Activated CD8-positive, alpha-beta memory T cell treated with anti-CD3 and anti-CD28 coated beads, Interleukin-2, amount 50 U/mL, for 24 hours (primary cell): Measurements from ENCODE around the gene ALDH3B1.

ENCODE experiments used
- DNase-seq: peaks from one replicate; pipeline ENCODE4 v3.0.0-alpha.2; 2020; ENCODE audit errors: extremely low read depth

ALDH3B1 gene

DNA sequence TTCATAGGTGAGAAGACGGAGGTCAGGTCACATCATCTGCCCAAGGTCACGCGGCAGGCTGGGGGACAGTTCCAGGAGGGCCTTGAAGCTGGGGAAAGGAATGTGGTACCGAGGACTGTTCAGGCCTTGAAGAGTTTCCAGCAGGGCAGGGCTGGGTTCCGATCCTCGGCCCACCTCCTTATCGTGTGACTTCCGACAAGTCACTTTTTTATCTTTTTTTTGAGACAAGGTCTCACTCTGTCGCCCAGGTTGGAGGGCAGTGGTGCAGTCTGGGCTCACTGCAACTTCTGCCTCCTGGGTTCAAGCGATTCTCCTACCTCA lies 21.0 kb downstream of the ALDH3B1 start:
- DNase-seq: no peak

DNA sequence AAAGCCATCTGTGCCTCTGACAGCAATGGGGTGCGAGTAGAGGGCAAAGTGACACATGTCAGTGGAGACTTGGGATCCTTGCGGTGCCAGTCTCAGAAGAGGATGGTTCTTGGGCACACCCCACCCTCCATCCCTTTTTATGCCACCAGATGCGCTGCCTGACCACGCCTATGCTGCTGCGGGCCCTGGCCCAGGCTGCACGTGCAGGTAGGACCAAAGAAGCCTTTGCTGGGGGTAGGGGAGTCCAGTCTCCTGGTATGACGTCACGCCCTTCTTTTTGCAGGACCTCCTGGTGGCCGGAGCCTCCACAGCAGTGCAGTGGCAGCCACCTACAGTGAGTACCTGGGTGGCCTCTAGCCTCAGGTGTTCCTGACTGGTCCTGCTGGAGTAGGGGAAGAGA lies 21.9 kb downstream of the ALDH3B1 start:
- no peak for DNase-seq

DNA sequence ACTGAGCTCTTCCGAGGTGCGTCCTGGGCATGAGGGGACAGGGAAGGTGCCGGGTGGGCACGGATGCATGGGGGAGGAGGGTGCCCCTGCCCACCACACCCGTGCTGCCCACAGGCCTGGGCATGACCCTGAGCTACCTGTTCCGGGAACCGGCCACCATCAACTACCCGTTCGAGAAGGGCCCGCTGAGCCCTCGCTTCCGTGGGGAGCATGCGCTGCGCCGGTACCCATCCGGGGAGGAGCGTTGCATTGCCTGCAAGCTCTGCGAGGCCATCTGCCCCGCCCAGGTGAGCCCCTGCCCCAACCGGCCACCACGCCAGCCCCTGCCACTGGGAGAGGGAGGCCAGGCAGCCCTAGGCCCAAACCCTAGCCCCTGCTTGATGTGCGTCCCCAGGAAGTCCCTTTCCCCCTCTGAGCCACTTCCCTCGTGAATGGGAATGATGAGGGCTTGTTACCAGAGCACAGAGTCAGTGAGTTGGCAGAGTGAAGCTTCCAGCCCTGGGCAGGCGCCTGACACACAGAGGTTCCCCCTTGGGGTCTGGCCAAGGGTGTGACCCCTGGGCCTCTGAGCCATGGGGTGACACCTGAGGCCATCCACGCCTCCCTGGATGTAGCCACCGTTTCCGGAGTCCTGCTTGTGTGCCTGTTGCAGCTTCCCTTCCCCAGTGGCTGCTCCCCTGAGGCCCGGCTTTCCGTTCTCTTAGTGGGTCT lies 23.0 kb downstream of the ALDH3B1 start:
- no peak for DNase-seq

DNA sequence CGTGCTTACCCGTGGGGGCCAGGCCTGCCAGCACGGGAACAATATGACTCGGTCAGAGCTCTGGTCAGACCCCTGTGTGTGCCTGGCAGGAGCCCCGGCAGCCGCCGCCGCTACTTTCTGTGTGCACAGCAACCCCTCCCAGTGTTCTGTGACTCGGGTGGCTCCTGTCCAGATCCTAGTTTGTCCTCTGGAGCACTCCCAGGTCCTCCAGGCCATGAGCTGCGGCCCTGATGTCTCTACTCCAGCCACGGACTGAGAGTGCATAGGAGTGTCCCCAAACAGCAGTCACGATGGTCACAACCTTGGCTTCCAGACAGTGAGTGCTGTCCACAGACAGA lies 23.6 kb downstream of the ALDH3B1 start:
- DNase-seq: no peak

DNA sequence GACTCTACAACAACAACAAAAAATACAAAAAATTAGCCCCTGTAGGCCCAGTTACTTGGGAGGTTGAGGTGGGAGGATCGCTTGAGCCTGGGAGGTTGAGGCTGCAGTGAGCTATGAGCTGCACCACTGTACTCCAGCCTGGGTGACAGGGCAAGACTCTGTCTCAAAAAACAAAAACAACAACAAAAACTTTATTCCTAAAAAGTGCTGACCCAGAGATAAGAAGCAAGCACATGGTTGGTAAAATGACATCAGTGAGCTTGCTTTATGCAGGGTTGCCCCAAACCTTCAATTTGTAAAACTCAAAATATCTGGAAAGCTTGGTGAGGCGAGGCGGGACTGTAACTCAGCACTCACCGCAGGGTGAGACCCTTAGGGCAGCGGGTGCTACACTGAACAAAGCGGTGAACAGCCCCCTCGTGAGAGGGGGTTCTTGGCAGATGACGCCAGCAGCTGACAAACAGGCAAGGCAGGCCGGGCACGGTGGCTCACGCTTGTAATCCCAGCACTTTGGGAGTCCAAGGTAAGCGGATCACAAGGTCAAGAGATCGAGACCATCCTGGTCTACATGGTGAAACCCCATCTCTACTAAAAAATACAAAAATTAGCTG lies 25.2 kb downstream of the ALDH3B1 start:
- DNase-seq: no peak

DNA sequence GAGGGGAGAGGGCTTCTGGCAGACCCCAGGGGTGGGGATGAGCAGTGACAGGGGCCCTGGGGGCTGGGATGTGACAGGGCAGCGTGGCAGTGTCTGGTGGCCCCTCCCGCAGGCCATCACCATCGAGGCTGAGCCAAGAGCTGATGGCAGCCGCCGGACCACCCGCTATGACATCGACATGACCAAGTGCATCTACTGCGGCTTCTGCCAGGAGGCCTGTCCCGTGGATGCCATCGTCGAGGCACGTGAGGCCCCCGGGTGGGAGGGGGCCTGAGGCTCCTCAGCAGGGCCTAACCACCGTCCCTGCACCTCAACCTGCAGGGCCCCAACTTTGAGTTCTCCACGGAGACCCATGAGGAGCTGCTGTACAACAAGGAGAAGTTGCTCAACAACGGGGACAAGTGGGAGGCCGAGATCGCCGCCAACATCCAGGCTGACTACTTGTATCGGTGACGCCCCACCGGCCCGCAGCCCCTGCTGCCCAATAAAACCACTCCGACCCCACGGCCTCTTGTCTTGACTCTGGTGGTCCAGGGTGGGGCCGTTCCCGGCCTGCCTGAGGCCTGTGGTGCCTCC lies 26.1 kb downstream of the ALDH3B1 start:
- DNase-seq: no peak

- DNase-seq: no peak
Observed at GRCh38 chr11:68036717-68037239, 26.7 kb downstream of the ALDH3B1 start.

DNA sequence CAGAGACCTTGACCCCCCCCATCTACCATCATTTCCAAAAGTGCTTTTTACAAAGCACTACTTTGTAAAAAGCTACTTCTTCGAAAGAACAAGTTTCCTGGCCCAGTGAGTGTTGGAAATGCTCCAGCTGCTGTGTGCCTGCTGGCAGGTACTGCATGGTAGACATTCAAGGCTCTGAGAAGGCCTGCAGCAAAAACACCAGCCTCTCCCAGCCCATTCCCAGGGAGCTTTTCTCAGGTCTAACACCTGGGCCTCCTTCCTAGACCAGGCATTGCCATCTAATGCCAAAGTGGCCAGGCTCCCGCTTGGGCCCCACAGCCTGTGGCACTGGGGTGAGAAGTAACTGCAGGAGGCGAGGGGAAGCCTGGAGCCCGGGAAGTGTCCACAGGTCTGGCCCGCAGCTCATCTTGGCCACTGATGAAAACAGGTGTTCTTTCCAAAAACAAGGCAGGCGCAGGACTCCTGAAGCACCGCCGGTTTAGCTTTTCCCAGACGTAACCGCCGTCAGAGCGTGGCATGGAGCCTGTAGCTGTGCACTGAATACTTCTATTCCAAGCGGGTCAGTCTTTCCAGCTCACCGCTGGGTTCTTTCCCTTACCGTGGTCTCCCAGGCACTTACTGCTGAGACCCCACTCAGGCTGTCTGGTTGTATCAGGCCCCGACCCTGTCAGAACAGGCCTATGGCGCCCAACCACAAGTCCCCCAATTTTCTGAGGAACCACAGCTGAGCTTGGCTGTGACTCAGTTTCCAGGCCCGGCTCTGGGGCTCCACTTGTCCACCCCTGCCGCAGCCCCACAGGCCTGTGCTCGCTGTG lies 27.5 kb downstream of the ALDH3B1 start:
- DNase-seq: no peak

GRCh38 chr11:68038226-68038717 lies 28.1 kb downstream of the ALDH3B1 start:
- DNase-seq: no peak

- DNase-seq: no peak
Observed at GRCh38 chr11:68038718-68039525, 28.8 kb downstream of the ALDH3B1 start, which contains the start of gene TCIRG1. Gene TCIRG1 (plus strand): TSS chr11:68039025. CDS start chr11:68041272, 2,247 bp downstream.

DNA sequence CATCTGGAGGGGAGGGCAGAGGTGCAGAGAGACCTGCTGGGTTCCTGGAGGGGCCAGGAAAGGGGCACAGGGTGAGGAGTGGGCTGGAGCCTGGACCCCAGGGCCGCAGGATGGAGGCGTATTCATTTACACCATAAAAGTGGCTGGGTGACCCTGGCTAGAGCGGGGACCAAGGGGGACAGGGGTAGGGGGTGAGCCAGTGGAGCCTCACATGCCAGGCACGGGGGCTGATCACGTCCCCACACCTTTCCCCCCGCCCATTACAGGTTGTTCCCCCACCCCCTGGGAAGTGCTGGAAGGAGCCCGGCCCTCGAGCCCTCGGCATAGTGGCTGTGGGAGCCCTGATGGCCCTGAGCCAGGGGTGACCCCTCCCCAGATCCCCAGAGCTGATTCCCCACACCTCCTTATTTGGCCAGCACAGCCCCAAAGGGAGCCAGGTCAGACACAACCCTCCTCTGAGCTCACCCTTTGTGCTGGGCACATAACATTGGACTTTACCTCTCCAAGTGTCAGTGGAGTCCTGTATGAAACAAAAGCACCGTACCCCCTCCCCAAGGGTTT lies 29.5 kb downstream of the ALDH3B1 start:
- DNase-seq: no peak

DNA sequence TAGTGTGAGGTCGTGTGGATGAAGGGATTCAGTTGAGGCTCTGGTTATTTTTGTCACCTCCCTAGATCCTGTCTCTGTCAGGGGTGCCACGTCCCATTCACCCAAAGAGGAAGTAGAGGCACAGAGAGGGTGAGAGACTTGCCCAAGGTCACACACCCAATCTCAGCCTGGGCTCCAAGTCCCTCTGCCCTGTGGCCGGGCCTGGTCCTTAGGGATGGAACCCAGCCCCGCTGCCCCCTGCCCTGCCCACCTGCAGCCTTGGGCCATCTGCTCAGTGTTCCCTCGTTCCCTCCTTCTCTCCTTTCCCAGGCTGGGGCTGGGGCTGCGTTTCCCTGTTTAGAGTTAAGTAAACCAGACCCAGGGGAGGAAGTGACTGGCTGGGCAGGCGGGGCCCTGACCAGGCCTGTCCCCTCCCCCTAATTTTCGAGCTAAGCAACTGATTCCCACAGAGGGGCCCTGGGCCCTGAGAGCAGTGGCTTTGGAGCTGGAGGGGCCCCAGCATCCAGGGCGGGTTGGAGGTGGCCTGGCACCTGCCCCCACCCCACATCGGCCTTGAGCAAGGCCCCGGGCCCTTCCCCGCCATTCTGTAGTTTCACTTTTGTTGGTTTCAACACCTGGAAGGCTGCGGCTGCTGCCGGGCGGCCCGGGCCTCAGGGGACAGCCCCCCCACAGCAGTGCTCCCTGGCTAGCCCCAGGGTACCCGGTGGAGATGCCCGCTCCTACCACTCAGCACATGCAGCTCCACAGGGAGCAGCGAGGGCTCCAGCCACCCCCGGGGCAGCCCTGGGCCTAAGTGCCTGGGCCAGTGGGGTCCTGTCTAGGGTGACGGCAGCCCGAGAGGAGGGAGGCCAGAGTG lies 30.2 kb downstream of the ALDH3B1 start:
- DNase-seq: no peak

GRCh38 chr11:68040957-68041591 lies 30.9 kb downstream of the ALDH3B1 start:
- DNase-seq: no peak

GRCh38 chr11:68041617-68042218 lies 31.6 kb downstream of the ALDH3B1 start:
- no peak for DNase-seq

DNA sequence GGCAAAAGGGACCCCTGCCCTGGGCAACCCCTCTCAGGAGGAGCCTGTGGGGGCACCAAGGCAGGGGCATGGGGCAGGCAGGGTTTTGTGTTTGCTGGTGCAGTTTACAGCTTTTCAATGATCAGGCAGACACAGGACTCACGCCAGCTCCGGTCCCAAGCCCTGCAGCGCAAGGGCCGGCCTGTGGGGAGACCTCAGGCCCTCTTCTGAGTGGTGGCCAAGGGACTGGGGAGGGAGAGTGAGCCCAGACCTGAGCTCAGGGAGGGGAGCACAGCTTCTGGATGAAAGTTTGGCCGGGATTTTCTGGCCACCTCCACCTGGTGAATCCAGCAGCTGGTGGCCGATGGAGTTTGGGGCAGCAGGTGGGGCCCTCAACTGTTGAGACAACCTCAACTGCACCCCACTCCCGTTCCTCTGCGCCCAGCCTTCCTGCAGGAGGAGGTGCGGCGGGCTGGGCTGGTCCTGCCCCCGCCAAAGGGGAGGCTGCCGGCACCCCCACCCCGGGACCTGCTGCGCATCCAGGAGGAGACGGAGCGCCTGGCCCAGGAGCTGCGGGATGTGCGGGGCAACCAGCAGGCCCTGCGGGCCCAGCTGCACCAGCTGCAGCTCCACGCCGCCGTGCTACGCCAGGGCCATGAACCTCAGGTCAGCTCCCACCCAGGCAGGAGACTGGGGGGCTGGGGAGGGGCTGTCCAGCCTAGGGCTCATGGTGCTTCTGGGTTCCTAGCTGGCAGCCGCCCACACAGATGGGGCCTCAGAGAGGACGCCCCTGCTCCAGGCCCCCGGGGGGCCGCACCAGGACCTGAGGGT lies 32.3 kb downstream of the ALDH3B1 start:
- no peak for DNase-seq

DNA sequence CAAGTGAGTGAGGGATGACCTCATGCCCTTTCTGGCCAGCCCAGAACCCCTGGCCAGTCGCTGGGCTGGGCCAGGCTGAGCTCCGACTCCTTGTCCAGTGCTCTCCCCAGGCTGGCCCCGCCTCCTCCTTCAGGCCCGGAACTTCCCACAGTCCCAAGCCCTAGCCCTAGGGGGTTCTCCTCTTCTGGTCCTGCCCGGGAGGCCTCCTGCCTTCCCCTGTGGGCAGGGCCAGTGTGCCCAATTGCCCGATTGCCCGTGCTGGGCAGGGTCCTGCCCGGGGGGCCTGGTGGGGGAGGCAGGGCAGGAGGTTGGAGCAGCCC lies 32.9 kb downstream of the ALDH3B1 start:
- DNase-seq: no peak

GRCh38 chr11:68043349-68044144 lies 33.4 kb downstream of the ALDH3B1 start:
- no peak for DNase-seq
